ENCODE results near the gene GTF2A1L. TPM values are rescaled to one million over a fixed set of nuclear protein-coding genes. Genes with fewer than 3 reads are reported as not detected.
"Not testable (repeated sequence)": the region's sequence is repeated elsewhere in the genome, so short reads cannot be mapped to it uniquely, and the experiment has no call there.

The GTF2A1L gene
- not detected for total RNA-seq
- long read RNA-seq, result 0 reads

GRCh38 chr2:48617618-48618017 is at the start of gene GTF2A1L:
GTF2A1L (plus strand) TSS chr2:48617856; CDS start chr2:48617875, 19 bp downstream.
- no peak for DNase-seq (ENCODE audit: low spot score)

GRCh38 chr2:48568547-48568946 is 49.1 kb upstream of the GTF2A1L start:
- no peak for DNase-seq (ENCODE audit: low spot score)

GRCh38 chr2:48569433-48569832 is 48.2 kb upstream of the GTF2A1L start:
- DNase-seq (ENCODE audit: low spot score), result no peak

DNA sequence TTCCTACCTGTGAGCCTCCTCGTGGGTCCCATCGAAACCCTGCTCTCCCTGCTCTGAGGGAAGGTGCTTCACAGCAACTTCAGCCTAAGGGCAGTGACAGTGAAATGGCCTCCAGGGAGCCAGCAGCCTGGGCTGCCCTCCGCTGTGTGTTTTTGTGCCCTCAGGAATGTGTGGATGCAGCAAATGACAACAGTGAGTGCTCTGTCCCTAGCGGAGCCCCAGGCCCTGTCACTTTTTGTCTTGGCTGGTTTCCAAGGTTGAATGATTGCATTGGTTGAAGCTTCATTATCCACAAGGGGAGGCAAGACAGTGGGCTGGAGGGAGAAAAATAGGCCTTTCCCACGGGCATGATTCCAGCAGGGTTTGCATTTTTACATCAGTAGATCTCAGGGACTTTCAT is 44.8 kb upstream of the GTF2A1L start:
- no peak for DNase-seq (ENCODE audit: low spot score)

GRCh38 chr2:48574353-48575287 is 43.0 kb upstream of the GTF2A1L start:
- no peak for DNase-seq (ENCODE audit: low spot score)

DNA sequence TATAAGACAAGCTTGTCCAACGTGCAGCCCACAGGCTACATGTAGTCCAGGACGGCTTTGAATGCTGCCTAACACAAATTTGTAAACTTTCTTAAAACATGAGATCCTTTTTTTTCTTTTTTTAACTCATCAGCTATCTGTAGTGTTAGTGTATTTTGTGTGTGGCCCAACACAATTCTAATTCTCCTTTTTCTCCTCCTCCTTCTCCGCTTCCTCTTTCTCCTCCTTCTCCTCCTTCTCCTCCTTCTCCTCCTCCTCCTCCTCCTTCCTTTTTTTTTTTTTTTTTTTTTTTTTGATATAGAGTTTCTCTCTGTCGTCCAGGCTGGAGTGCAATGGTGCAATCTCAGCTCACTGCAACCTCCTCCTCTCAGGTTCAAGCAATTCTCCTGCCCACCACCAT is 39.3 kb upstream of the GTF2A1L start:
- no peak for DNase-seq (ENCODE audit: low spot score)

DNA sequence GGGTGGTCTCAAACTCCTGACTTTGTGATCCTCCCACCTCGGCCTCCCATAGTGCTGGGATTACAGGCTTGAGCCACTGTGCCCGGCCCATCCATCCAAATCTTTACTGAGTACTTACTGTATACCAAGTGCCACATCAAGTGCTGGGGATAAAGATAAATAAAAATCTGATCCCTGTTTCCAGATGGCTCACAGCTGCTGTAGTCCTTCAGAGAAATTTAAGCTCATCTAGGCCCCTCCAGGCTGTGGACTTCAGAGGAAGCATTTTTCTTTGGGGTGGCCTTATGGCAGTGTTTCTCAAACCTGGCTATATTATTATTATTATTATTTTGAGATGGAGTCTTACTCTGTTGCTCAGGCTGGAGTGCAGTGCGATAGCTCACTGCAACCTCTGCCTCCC is 33.7 kb upstream of the GTF2A1L start:
- DNase-seq (ENCODE audit: low spot score), result no peak

- DNase-seq (ENCODE audit: low spot score), result no peak
These were observed 33.1 kb upstream of the GTF2A1L start for GRCh38 chr2:48584551-48584950.

GRCh38 chr2:48586433-48586832 is 31.2 kb upstream of the GTF2A1L start:
- no peak for DNase-seq (ENCODE audit: low spot score)

- no peak for DNase-seq (ENCODE audit: low spot score)
These were observed 30.1 kb upstream of the GTF2A1L start for GRCh38 chr2:48587560-48587959.

DNA sequence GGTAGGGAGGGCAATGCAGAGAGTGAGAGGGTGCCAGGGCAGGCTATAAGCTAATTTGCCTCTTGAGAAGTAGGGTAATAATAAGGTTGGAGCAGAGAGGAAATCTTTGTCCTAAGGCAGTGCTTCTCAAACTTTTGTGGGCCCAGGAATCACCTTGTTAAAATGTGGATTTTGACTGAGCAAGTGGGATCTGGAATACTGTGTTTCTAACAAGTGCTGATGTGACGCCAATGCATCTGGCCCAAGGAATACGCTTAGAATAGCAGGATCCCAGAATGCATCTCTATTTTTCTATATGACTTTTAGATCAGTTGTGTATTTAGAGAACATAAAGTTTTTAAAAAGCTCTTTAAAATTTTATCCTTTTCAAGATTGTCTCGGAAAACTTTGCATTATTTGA is 29.7 kb upstream of the GTF2A1L start:
- no peak for DNase-seq (ENCODE audit: low spot score)

- no peak for DNase-seq (ENCODE audit: low spot score)
These were observed 28.9 kb upstream of the GTF2A1L start for GRCh38 chr2:48588745-48589144.

DNA sequence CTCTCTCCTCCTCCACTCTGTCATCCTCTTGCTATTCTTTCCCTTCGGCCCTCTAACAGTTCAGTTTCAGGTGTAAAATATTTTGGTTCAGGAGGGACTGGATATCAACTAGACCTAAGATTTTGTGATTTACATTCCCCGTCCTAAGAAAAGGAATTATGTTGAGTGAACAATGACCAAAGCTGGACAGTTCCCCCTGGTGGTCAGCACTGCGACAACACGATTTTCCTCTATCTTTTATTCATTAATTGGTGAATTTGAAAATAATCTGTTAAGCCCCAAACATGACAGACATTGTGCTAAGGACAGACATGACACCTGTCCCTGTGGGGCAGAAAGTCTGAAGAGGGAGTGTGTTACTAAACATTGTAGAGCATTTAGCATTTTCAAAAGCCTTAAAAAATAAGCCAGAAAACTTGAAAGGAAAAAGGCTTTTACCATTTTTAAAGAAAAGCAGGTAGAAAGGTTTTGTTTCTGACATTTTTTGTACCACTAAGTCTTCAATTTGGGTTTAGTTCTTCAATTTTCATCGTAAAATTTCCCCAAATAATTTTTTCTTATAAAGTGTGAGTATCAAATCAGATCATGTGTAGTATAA is 28.4 kb upstream of the GTF2A1L start:
- no peak for DNase-seq (ENCODE audit: low spot score)

- no peak for DNase-seq (ENCODE audit: low spot score)
These were observed 27.6 kb upstream of the GTF2A1L start for GRCh38 chr2:48590017-48590416.

DNA sequence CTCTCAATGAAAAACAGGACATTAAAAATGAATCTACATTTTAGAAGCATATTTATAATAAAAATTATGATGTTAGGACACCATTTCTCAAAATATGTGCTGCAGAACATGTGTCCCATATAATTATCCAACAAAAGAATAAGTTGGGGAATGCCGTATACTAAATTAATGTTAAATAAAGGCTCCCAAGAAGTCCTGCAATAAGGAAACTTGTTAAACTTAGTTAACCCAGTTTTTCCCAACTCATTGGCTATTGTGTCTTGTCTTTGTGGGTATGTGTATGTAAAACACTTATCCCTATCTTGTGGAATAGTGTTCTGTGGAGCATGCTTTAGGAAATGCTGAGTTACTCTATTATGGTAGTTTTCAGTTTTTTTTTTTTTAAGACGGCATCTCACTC is 25.6 kb upstream of the GTF2A1L start:
- no peak for DNase-seq (ENCODE audit: low spot score)

DNA sequence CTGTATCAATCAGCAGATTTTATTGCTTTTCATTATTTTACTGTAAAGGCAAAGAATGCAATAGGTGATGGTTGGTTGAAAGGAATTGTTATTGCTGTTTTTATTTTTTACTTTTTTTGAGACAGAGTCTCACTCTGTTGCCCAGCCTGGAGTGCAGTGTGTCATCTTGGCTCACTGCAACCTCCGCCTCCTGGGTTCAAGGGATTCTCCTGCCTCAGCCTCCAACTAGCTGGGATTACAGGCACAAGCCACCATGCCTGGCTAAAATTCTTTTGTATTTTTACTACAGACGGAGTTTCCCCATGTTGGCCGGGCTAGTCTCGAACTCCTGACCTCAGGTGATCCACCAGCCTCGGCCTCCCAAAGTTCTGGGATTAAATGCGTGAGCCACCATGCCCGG is 20.9 kb upstream of the GTF2A1L start:
- not testable (repeated sequence) for DNase-seq (ENCODE audit: low spot score)

DNA sequence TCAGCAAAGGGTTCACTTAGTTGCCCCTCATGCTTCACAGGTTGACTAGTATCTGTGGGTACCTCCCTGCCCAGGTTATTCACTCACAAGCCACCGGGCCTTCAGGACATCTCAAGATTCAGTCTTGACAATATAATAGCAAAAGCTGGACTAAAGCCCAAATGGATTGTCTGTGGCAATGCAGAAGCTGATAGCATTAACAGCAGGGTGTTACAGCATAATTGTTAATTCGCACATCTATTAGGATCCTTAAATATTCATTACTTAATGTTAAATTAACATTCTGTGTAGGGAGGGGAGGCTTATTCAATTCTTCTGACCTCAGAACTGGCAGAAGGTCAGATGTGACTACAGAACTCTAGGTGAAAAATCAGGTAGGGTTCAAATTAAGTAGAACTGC is 20.2 kb upstream of the GTF2A1L start:
- DNase-seq (ENCODE audit: low spot score), result no peak

- DNase-seq (ENCODE audit: low spot score), result no peak
These were observed 17.3 kb upstream of the GTF2A1L start for GRCh38 chr2:48600204-48600813.

- DNase-seq (ENCODE audit: low spot score), result no peak
These were observed 16.7 kb upstream of the GTF2A1L start for GRCh38 chr2:48600917-48601316.

DNA sequence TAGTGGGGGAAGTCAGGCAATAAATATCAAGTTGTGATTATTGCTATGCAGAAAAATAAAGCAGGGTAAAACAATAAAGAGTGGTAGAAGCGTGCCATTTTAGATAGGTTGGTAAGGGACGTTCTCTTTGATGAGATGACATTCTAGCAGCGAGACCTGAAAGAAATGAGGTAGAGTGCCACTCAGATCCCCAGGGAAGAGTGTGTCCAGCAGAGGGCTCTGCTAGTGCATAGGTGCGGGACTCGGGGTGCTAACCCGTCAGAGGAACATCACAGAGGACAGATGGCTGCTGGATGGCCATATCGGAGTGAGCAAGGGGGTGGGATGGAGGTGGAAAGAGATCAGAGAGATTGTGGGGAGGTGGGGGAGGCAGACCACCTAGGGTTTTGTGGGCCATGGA is 16.3 kb upstream of the GTF2A1L start:
- no peak for DNase-seq (ENCODE audit: low spot score)

- DNase-seq (ENCODE audit: low spot score), result no peak
These were observed 12.0 kb upstream of the GTF2A1L start for GRCh38 chr2:48605482-48606175.

Data from mesenteric fat pad (tissue), 1 donor.